ENCODE data around the gene SLC4A9.

- no peak for TF ChIP-seq EP300 (IDR thresholded peaks at IDR 0.05)
- TF ChIP-seq CTCF (IDR thresholded peaks at IDR 0.05): no peak
- TF ChIP-seq POLR2A (IDR thresholded peaks at IDR 0.05): no peak
These were observed 2.3 kb downstream of the SLC4A9 start for GRCh38 chr5:140362311-140362710.
